ENCODE measurements around the gene KRTAP6-3.

KRTAP6-3 gene

DNA sequence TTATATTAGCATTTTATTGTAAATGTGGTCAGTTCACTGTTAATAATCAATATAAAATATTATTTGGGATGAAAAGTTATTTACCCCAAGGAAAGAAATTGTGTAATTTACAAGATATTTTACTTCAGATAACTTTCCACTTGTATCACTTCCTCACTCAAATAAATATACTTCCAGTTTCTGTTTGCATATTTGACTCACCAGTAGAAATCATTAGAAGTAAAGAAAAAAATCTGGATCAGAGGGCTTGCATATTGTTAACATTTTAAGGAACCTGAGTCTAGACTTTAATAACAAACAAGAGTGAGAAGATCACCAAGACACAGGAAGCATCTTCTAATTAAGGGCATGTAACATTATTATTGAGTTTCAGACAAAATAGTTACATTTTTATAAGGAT lies 27.8 kb downstream of the KRTAP6-3 start:
- DNase-seq = no peak
- Histone ChIP-seq H3K27ac (ENCODE audit: insufficient read depth, low read length, poor library complexity, severe bottlenecking) (no peak overlapping the region), H3K4me1 (ENCODE audit: control insufficient read depth, insufficient read depth, low read length, poor library complexity, severe bottlenecking) (no peaks in the 10 kb centered on the region), H3K9me3 (ENCODE audit: control insufficient read depth, low read length) (no peaks in the 10 kb centered on the region), H3K4me3 (ENCODE audit: insufficient read depth, low read depth, low read length, poor library complexity, severe bottlenecking) (no peak overlapping the region), H3K36me3 (ENCODE audit: control insufficient read depth, insufficient read depth, low read length) (no peaks in the 10 kb centered on the region), H3K27me3 (replicated peaks; ENCODE audit: control insufficient read depth, insufficient read depth, low read length, poor library complexity, severe bottlenecking) (no peaks in the 10 kb centered on the region)

DNA sequence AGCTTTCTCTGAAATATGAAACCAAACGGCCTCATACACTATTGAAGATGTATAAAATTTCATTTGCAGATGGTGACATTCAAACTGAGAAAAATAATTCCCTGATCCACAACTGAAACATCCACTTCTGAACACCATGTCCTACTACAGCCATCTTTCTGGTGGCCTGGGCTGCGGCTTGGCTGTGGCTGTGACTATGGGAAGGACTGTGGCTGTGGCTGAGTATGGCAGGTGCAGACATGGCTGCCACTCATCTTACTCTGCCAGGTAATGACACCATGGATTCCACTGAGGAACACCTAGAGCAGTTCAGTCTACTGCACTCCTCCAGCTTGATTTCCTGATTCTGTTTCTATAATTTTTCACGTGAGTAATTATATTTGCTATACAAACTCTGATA lies 28.3 kb downstream of the KRTAP6-3 start, which contains the start of gene KRTAP20-4:
Gene KRTAP20-4 (plus strand): TSS at position 106 of the 400 bp plus-strand sequence.
- no peaks in the 10 kb centered on the region for H3K9me3 ChIP-seq (ENCODE audit: control insufficient read depth, low read length)
- H3K4me3 ChIP-seq (ENCODE audit: insufficient read depth, low read depth, low read length, poor library complexity, severe bottlenecking) = no peak within 1 kb of the TSS
- H3K27me3 ChIP-seq (replicated peaks; ENCODE audit: control insufficient read depth, insufficient read depth, low read length, poor library complexity, severe bottlenecking) = no peaks in the 10 kb centered on the region
- no peak for DNase-seq
- H3K36me3 ChIP-seq (ENCODE audit: control insufficient read depth, insufficient read depth, low read length) = no peaks in the 10 kb centered on the region
- H3K27ac ChIP-seq (ENCODE audit: insufficient read depth, low read length, poor library complexity, severe bottlenecking) = no peak within 1 kb of the TSS
- H3K4me1 ChIP-seq (ENCODE audit: control insufficient read depth, insufficient read depth, low read length, poor library complexity, severe bottlenecking) = no peaks in the 10 kb centered on the region

DNA sequence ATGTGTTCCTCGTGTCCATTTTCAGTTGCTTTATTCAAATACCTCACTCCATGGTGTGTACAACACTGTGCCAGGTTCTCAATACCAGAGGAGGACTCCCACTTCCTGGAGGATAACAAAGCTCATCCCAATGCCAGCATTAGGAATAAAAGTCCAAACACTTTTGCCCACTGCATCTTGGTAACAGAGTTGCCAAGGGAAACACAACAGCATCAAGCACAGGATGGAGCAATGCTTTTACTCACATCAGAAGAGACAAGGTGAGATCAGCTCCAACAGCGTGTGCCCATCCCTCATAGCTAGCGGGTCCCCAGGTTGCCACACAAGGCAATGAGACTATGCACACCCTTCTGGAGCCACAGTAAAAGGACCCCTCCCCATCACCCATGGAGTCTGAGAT lies 31.1 kb downstream of the KRTAP6-3 start:
- Histone ChIP-seq H3K27me3 (replicated peaks; ENCODE audit: control insufficient read depth, insufficient read depth, low read length, poor library complexity, severe bottlenecking) (no peaks in the 10 kb centered on the region), H3K9me3 (ENCODE audit: control insufficient read depth, low read length) (no peaks in the 10 kb centered on the region)

DNA sequence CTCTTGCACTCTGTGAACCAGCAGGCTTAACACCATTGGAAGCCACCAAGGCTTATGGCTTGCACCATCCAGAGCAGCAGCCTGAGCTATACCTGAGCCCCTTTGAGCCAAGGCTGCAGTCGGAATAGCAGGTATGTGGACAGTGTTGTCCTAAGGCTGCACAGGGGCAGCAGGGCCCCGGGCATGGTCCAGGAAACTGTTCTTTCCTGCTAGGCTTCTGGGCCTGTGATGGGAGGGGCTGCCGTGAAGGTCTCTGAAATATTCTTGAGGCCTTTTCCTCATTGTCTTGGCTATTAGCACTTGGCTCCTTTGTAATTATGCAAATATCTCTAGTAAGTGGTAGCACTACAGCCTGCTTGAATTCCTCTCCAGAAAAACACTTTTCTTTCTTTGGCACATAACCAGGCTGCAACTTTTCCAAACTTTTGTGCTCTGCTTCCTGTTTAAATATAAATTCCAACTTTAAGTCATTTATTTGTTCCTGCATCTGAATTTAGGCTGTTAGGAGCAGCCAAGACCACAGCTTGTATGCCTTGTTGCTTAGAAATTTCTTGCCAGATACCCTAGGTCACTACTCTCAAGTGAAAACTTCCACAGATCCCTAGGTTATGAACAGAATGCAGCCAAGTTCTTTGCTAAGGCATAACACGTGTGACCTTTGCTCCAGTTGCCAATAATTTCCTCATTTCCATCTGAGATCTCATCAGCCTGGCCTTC lies 33.4 kb downstream of the KRTAP6-3 start:
- Histone ChIP-seq H3K4me1 (ENCODE audit: control insufficient read depth, insufficient read depth, low read length, poor library complexity, severe bottlenecking) (no peaks in the 10 kb centered on the region), H3K9me3 (ENCODE audit: control insufficient read depth, low read length) (no peaks in the 10 kb centered on the region), H3K27ac (ENCODE audit: insufficient read depth, low read length, poor library complexity, severe bottlenecking) (no peak overlapping the region), H3K4me3 (ENCODE audit: insufficient read depth, low read depth, low read length, poor library complexity, severe bottlenecking) (no peak overlapping the region), H3K27me3 (replicated peaks; ENCODE audit: control insufficient read depth, insufficient read depth, low read length, poor library complexity, severe bottlenecking) (no peaks in the 10 kb centered on the region), H3K36me3 (ENCODE audit: control insufficient read depth, insufficient read depth, low read length) (no peaks in the 10 kb centered on the region)
- no peak for DNase-seq

More for the DNA sequence above, 31.1 kb downstream of the KRTAP6-3 start:
- H3K36me3 ChIP-seq (ENCODE audit: control insufficient read depth, insufficient read depth, low read length) = no peaks in the 10 kb centered on the region
- H3K4me3 ChIP-seq (ENCODE audit: insufficient read depth, low read depth, low read length, poor library complexity, severe bottlenecking) = no peak overlapping the region
- H3K4me1 ChIP-seq (ENCODE audit: control insufficient read depth, insufficient read depth, low read length, poor library complexity, severe bottlenecking) = no peaks in the 10 kb centered on the region
- no peak overlapping the region for H3K27ac ChIP-seq (ENCODE audit: insufficient read depth, low read length, poor library complexity, severe bottlenecking)
- DNase-seq = no peak

DNA sequence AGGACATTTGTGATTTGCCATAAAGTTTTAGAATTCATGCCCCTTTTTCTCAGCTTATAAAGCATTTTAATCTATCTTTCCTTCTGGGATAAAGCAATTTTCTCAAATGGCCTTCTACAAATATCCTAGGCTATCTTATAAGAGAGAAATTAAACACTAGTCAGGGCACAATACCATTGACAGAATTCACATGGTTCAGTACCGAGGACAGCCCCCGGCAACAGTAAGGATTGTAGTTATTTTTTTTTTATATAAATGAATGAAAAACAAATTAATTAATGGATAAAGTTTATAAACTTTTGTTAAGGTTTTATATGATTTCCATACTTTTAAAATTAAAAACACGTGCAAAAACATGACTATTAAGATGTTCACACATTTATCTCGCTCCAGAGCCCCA lies 35.9 kb downstream of the KRTAP6-3 start:
- Histone ChIP-seq H3K9me3 (ENCODE audit: control insufficient read depth, low read length) (no peaks in the 10 kb centered on the region), H3K36me3 (ENCODE audit: control insufficient read depth, insufficient read depth, low read length) (no peaks in the 10 kb centered on the region), H3K4me3 (ENCODE audit: insufficient read depth, low read depth, low read length, poor library complexity, severe bottlenecking) (no peak overlapping the region), H3K27me3 (replicated peaks; ENCODE audit: control insufficient read depth, insufficient read depth, low read length, poor library complexity, severe bottlenecking) (no peaks in the 10 kb centered on the region), H3K4me1 (ENCODE audit: control insufficient read depth, insufficient read depth, low read length, poor library complexity, severe bottlenecking) (no peaks in the 10 kb centered on the region), H3K27ac (ENCODE audit: insufficient read depth, low read length, poor library complexity, severe bottlenecking) (no peak overlapping the region)
- DNase-seq = no peak

DNA sequence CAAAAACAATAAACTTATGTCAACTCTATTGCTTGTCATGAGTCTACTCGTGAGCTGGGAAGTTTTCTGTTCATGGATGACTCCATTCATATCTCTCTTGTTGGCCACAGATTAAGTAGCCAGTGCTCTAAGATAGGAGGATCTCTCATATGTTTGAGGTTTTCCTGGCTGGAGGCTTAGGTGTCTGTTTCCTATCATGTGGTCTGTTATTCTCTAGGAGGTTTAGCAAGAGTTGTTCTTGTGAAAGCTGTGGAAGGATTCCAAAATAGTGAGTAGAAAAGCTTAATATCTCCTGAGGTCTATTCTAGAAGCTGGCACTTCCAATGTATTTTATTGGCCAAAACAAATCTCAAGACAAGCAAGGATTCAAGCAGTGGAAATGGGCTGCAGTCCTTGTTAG lies 37.0 kb downstream of the KRTAP6-3 start:
- Histone ChIP-seq H3K27me3 (replicated peaks; ENCODE audit: control insufficient read depth, insufficient read depth, low read length, poor library complexity, severe bottlenecking) (no peaks in the 10 kb centered on the region), H3K27ac (ENCODE audit: insufficient read depth, low read length, poor library complexity, severe bottlenecking) (no peak overlapping the region), H3K36me3 (ENCODE audit: control insufficient read depth, insufficient read depth, low read length) (no peaks in the 10 kb centered on the region), H3K4me1 (ENCODE audit: control insufficient read depth, insufficient read depth, low read length, poor library complexity, severe bottlenecking) (no peaks in the 10 kb centered on the region), H3K9me3 (ENCODE audit: control insufficient read depth, low read length) (no peaks in the 10 kb centered on the region), H3K4me3 (ENCODE audit: insufficient read depth, low read depth, low read length, poor library complexity, severe bottlenecking) (no peak overlapping the region)
- DNase-seq = no peak

DNA sequence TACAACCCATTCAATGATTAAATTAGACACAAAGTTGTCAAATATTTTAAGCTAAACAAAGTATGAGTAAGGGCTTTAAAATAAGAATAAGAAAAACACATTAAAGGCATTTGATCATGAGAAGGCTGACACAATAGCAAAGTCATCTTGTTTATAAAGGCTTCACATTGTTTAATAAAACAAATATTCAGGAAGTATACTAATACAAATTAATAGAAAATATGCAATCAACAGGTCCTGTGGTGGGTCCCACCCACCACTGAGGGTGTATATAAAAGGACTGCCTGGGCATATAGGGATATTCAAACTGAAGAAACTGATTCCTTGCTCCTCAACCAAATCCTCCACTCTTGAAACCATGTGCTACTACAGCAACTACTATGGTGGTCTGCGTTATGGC lies 42.7 kb downstream of the KRTAP6-3 start, which contains the start of gene KRTAP20-2:
Gene KRTAP20-2 (plus strand): TSS at position 301 of the 400 bp plus-strand sequence. CDS start 58 bp downstream, at position 359.
- no peaks in the 10 kb centered on the region for H3K9me3 ChIP-seq (ENCODE audit: control insufficient read depth, low read length)
- DNase-seq = no peak
- H3K36me3 ChIP-seq (ENCODE audit: control insufficient read depth, insufficient read depth, low read length) = no peaks in the 10 kb centered on the region
- no peak within 1 kb of the TSS for H3K4me3 ChIP-seq (ENCODE audit: insufficient read depth, low read depth, low read length, poor library complexity, severe bottlenecking)
- no peak within 1 kb of the TSS for H3K27ac ChIP-seq (ENCODE audit: insufficient read depth, low read length, poor library complexity, severe bottlenecking)
- H3K27me3 ChIP-seq (replicated peaks; ENCODE audit: control insufficient read depth, insufficient read depth, low read length, poor library complexity, severe bottlenecking) = no peaks in the 10 kb centered on the region
- no peaks in the 10 kb centered on the region for H3K4me1 ChIP-seq (ENCODE audit: control insufficient read depth, insufficient read depth, low read length, poor library complexity, severe bottlenecking)

DNA sequence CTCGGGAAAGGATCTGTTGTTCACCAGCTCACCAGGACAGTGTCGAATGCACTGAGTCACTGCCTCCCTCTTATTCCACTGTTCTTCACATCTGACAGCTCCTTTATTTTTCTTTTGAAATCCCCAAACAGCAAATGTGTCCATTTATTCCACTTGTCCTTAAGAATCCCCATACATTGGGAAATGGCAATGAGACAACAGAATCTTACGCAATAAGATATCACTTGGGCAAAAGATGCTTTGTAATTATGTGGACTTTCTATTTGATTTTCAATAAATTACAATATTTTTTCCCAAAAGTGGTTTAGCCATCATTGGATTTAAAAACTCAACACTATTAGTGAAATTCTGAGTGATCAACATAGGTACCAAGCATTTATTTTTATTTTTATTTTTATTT lies 46.4 kb downstream of the KRTAP6-3 start:
- H3K36me3 ChIP-seq (ENCODE audit: control insufficient read depth, insufficient read depth, low read length) = no peaks in the 10 kb centered on the region
- no peak overlapping the region for H3K4me3 ChIP-seq (ENCODE audit: insufficient read depth, low read depth, low read length, poor library complexity, severe bottlenecking)
- H3K9me3 ChIP-seq (ENCODE audit: control insufficient read depth, low read length) = no peaks in the 10 kb centered on the region
- no peaks in the 10 kb centered on the region for H3K4me1 ChIP-seq (ENCODE audit: control insufficient read depth, insufficient read depth, low read length, poor library complexity, severe bottlenecking)
- no peak overlapping the region for H3K27ac ChIP-seq (ENCODE audit: insufficient read depth, low read length, poor library complexity, severe bottlenecking)
- no peak for DNase-seq
- H3K27me3 ChIP-seq (replicated peaks; ENCODE audit: control insufficient read depth, insufficient read depth, low read length, poor library complexity, severe bottlenecking) = no peaks in the 10 kb centered on the region

DNA sequence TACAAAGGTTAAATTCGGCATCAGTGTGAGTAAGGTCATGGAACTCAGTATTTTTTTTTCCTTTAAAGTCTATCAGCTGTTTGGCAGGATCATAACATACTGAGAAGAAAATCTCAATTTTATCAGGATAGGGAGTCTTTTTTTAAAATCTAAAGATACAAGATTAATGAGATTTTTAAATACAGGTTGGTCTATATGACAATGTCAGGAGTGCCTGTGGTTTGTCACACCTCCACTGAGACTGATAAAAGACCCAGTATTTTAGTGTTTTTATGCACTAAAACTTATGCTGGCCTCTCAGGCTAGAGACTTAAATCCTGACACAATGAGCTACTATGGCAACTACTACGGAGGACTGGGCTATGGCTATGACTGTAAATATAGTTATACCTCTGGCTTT lies 50.3 kb downstream of the KRTAP6-3 start, which contains the start of gene KRTAP20-3:
Gene KRTAP20-3 (plus strand): TSS at position 301 of the 400 bp plus-strand sequence.
- Histone ChIP-seq H3K4me1 (ENCODE audit: control insufficient read depth, insufficient read depth, low read length, poor library complexity, severe bottlenecking) (no peaks in the 10 kb centered on the region), H3K9me3 (ENCODE audit: control insufficient read depth, low read length) (no peaks in the 10 kb centered on the region), H3K27ac (ENCODE audit: insufficient read depth, low read length, poor library complexity, severe bottlenecking) (no peak within 1 kb of the TSS), H3K36me3 (ENCODE audit: control insufficient read depth, insufficient read depth, low read length) (no peaks in the 10 kb centered on the region), H3K27me3 (replicated peaks; ENCODE audit: control insufficient read depth, insufficient read depth, low read length, poor library complexity, severe bottlenecking) (no peaks in the 10 kb centered on the region), H3K4me3 (ENCODE audit: insufficient read depth, low read depth, low read length, poor library complexity, severe bottlenecking) (no peak within 1 kb of the TSS)
- DNase-seq = no peak
